ENCODE results near the gene TRIM64C.
"Not testable (repeated sequence)": the region's sequence is repeated elsewhere in the genome, so short reads cannot be mapped to it uniquely, and the experiment has no call there.

DNA sequence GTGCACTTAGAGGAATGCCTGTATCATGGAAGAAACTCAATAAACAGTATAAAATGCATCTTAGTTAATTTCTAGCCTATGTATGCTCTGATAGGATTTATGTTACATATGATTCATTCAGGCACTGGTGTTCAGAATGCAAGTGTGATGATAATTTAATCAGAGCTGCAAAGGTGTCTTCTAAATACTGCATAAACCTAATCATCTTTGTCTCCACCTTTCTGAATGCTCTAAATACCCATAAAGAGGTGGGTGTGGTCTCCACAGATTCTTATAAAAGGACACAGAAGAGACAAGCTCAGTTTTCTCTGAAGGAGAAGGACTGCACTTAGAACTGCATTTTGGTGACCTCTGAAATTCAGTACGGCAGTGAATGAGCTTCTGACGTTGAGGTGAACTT, 30.4 kb downstream of the TRIM64C start, which contains the start of gene TRIM49B:
- not testable (repeated sequence) for TF ChIP-seq POLR2A (IDR thresholded peaks at IDR 0.05)
- TF ChIP-seq, protein P1, sequence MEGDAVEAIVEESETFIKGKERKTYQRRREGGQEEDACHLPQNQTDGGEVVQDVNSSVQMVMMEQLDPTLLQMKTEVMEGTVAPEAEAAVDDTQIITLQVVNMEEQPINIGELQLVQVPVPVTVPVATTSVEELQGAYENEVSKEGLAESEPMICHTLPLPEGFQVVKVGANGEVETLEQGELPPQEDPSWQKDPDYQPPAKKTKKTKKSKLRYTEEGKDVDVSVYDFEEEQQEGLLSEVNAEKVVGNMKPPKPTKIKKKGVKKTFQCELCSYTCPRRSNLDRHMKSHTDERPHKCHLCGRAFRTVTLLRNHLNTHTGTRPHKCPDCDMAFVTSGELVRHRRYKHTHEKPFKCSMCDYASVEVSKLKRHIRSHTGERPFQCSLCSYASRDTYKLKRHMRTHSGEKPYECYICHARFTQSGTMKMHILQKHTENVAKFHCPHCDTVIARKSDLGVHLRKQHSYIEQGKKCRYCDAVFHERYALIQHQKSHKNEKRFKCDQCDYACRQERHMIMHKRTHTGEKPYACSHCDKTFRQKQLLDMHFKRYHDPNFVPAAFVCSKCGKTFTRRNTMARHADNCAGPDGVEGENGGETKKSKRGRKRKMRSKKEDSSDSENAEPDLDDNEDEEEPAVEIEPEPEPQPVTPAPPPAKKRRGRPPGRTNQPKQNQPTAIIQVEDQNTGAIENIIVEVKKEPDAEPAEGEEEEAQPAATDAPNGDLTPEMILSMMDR (IDR thresholded peaks at IDR 0.05), result not testable (repeated sequence)

Data from heart left ventricle (tissue), 13 donors.